ENCODE data around the gene MMADHC. TPM values are rescaled to one million over a fixed set of nuclear protein-coding genes. Genes with fewer than 3 reads are reported as not detected.

Gene MMADHC
- total and polyA plus RNA-seq, 2 of the 13 experiments (the other 11 are each of a cell fraction or from before 2014, with no cell fraction given): 90.2 to 210 TPM

DNA sequence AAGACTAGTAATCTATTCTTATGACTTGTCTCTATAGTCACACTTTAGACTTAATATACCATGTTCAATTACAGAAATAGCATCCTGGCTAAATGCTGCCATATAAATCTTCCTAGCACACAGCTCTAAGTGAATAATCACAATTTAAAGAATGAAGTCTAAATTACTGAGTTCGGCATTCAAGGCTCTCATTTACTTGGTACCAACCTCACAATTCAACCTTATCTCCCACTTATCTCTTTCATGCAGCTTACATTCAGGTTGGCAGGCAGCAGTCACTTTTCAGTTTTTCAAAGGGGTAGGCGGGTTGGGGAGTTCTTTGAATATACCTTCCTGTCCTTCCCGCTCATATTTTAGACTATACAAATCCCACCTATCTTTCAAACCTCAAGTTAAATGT, 1.5 kb downstream of the MMADHC start:
- TF ChIP-seq UBTF (CRISPR knock-in tag; IDR thresholded peaks at IDR 0.05): no peak
- TF ChIP-seq ZNF816 (CRISPR knock-in tag; IDR thresholded peaks at IDR 0.05; ENCODE audit: borderline replicate concordance): peak; percentile 6; the same call in 1 of the 2 replicates
- TF ChIP-seq RBFOX2 (IDR thresholded peaks at IDR 0.05; ENCODE audit: low read depth, low read length): 0 out of 2 replicates have a peak, but pooled peaks have one; percentile 50
- Histone ChIP-seq H3K27me3 (ENCODE audit: control insufficient read depth in 1 of 2, insufficient read depth in 2 of 2, low read length in 2 of 2) (no peaks in the 10 kb centered on the region; a peak in 1 of 5 replicates), H4K20me1 (ENCODE audit: insufficient read depth, low read length) (no peaks in the 10 kb centered on the region; the same call in 1 of the 2 replicates), H3K4me1 (ENCODE audit: insufficient read depth, low read length) (peaks cover 47% of the 10 kb centered on the region), H3K9ac (ENCODE audit: insufficient read depth, low read depth, low read length) (peak overlapping the region; percentile 96), H2AFZ (ENCODE audit: low read length) (no peak overlapping the region), H3K4me2 (ENCODE audit: low read depth, low read length) (peak overlapping the region; percentile 82), H3K4me3 (replicated peaks in 1 of 3; ENCODE audit: insufficient read depth in 1 of 3, low read depth in 2 of 3, low read length in 3 of 3) (peak overlapping the region; percentile 83 to 88 (median 83)), H3K9me3 (ENCODE audit: low read length) (no peaks in the 10 kb centered on the region), H3K27ac (ENCODE audit: extremely low read length, insufficient read depth, low read length) (peak overlapping the region; percentile 97), H3K79me2 (ENCODE audit: insufficient read depth, low read length) (peaks cover 63% of the 10 kb centered on the region), H3K36me3 (replicated peaks in 1 of 2; ENCODE audit: control insufficient read depth in 1 of 2, insufficient read depth in 2 of 2, low read length in 2 of 2) (peaks cover 5 to 34% of the 10 kb centered on the region in 2 experiments)
- 64% methylated on average over 3 of the region's 3 CpGs for WGBS (ENCODE audit: low lambda C conversion rate)
- intact Hi-C loops (cut with micrococcal nuclease; ENCODE audit: unreplicated experiment) (loop anchor here (5.0 to 10.0 kb wide), 2 partner anchors 941 to 1564 kb away; partner anchors contain the start of genes EPC2, MBD5 and ORC4), in situ Hi-C loops (cut with HindIII; ENCODE audit: extremely low pct_ligation_motif_present, low pct_unique_long_range_greater_than_20kb) (no loop called here)
- DNase-seq (ENCODE audit: low spot score) (no peak), ATAC-seq (no peak), FAIRE-seq (no peak)
- ChIA-PET CTCF (ENCODE audit: low intra/inter-chr PET ratio, low total read pairs) (no interaction called here), POLR2A (interaction anchor here (1.7 kb wide), 1 partner anchor 14 kb away, joined by 10 read pairs; no protein-coding TSS in a partner anchor)
- no TSS peak for BruUV-seq (replicated peaks)

DNA sequence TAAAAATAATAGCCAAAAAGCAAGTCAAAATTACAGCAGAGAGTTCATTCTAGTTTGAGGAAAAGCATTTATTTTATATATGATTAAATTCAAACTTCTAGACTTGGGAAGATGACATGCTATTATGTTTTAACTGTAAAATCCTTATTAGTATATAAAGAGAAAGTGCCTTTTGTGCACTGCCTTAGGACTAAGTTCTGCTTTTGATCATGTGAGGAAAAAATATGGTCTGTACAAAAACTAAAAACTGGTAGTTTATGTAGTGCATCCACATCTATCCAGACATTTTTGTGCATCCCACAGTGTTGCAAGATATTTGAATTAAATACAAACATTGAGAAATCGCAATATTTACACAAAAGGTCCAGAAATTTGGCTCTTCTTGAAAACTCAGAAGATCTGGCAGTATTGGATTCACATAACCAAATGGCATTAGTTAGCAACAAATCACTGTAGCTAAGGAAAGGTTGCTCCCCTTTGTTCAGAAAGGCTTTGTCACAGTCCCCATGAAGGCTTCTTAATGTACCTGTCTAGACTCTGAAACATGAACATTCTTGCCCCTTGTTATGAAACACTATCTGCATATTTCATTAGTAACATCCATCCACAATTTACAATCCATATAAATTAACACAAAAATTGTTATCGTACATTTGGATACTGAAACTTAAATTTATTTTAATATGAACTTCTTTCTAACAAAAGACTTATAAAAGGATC, 2.2 kb downstream of the MMADHC start:
- POLR2A ChIA-PET: no interaction called here
- ATAC-seq: no peak
- TF ChIP-seq FOXA3 (CRISPR knock-in tag; IDR thresholded peaks at IDR 0.05): peak; percentile 34; the same call in 1 of the 2 replicates
- TF ChIP-seq CEBPG (CRISPR knock-in tag; IDR thresholded peaks at IDR 0.05): peak; percentile 47; the same call in 1 of the 2 replicates
- peak in 1 of 2 experiments; percentile 10; a peak in 1 of 4 replicates for TF ChIP-seq EP300 (IDR thresholded peaks at IDR 0.05; ENCODE audit: low read depth in 2 of 2, low read length in 2 of 2)
- no peak for TF ChIP-seq EP300 (CRISPR knock-in tag; IDR thresholded peaks at IDR 0.05; ENCODE audit: borderline replicate concordance)
- peak; percentile 33; the same call in 1 of the 2 replicates for TF ChIP-seq GATAD2A (CRISPR knock-in tag; IDR thresholded peaks at IDR 0.05)
- TF ChIP-seq NR1H2 (CRISPR knock-in tag; IDR thresholded peaks at IDR 0.05; ENCODE audit: borderline replicate concordance, low read depth): no peak
- no peak for TF ChIP-seq ZMYM2 (CRISPR knock-in tag; IDR thresholded peaks at IDR 0.05)
- TF ChIP-seq CEBPB (IDR thresholded peaks at IDR 0.05; ENCODE audit: borderline replicate concordance, low read depth, low read length): peak; percentile 81

More for the DNA sequence above, 2.2 kb downstream of the MMADHC start:
- H3K27me3 ChIP-seq (ENCODE audit: control insufficient read depth in 1 of 2, insufficient read depth in 2 of 2, low read length in 2 of 2): no peaks in the 10 kb centered on the region; a peak in 1 of 5 replicates
- H3K9ac ChIP-seq (ENCODE audit: insufficient read depth, low read depth, low read length): peak overlapping the region; percentile 4; the same call in 1 of the 2 replicates
- H3K9me3 ChIP-seq (ENCODE audit: low read length): no peaks in the 10 kb centered on the region
- FAIRE-seq (no peak), DNase-seq (ENCODE audit: low spot score) (peak; percentile 32)
- H3K4me2 ChIP-seq (ENCODE audit: low read depth, low read length): peak overlapping the region; percentile 82
- no peak overlapping the region for H2AFZ ChIP-seq (ENCODE audit: low read length)
- no TSS peak for BruUV-seq (replicated peaks)
- intact Hi-C loops (cut with micrococcal nuclease; ENCODE audit: unreplicated experiment): loop anchor here (5.0 to 10.0 kb wide), 2 partner anchors 941 to 1563 kb away; partner anchors contain the start of genes EPC2, MBD5 and ORC4
- 76% methylated on average over 2 of the region's 2 CpGs for WGBS (ENCODE audit: low lambda C conversion rate)
- CTCF ChIA-PET (ENCODE audit: low intra/inter-chr PET ratio, low total read pairs): no interaction called here
- H3K4me1 ChIP-seq (ENCODE audit: insufficient read depth, low read length): peaks cover 53% of the 10 kb centered on the region
- peak overlapping the region; percentile 24 to 88 (median 83); a peak in 5 of 6 replicates for H3K4me3 ChIP-seq (replicated peaks in 1 of 3; ENCODE audit: insufficient read depth in 1 of 3, low read depth in 2 of 3, low read length in 3 of 3)
- in situ Hi-C loops (cut with HindIII; ENCODE audit: extremely low pct_ligation_motif_present, low pct_unique_long_range_greater_than_20kb): no loop called here
- H3K27ac ChIP-seq (ENCODE audit: extremely low read length, insufficient read depth, low read length): no peak overlapping the region
- H3K79me2 ChIP-seq (ENCODE audit: insufficient read depth, low read length): peaks cover 68% of the 10 kb centered on the region
- peaks cover 5 to 41% of the 10 kb centered on the region in 2 experiments for H3K36me3 ChIP-seq (replicated peaks in 1 of 2; ENCODE audit: control insufficient read depth in 1 of 2, insufficient read depth in 2 of 2, low read length in 2 of 2)
- H4K20me1 ChIP-seq (ENCODE audit: insufficient read depth, low read length): peaks cover 4% of the 10 kb centered on the region; the same call in 1 of the 2 replicates

Measured in HepG2 (cell line).